Spleen (tissue), 7 donors: Measurements from ENCODE around the gene TOMM20.
"Not testable (repeated sequence)": the region's sequence is repeated elsewhere in the genome, so short reads cannot be mapped to it uniquely, and the experiment has no call there.

ENCODE experiments used
- CTCF ChIP-seq, 11 experiments: fragments of 200-600 bp in 7 of 11; fragments of 450-650 bp in 4 of 11; sonication (generic) in 4 of 11; IDR thresholded peaks in 8 of 11; conservative IDR thresholded peaks in 3 of 11; 1 replicate in 7 of 11; 2 replicates in 4 of 11; pipeline versions ENCODE4 v1.4.0 to v1.8.0; 2016 to 2021; ENCODE audit warnings: antibody characterized with exemption in 11 of 11, inconsistent platforms in 4 of 11, mild to moderate bottlenecking in 1 of 11
- POLR2A ChIP-seq, 3 donors: fragments of 450-650 bp; IDR thresholded peaks; one replicate each; pipeline ENCODE4 v1.5.1; 2017; ENCODE audit warnings: antibody characterized with exemption in 3 of 3, mild to moderate bottlenecking in 1 of 3
- POLR2AphosphoS5 ChIP-seq, 3 donors: sonication (generic); formaldehyde crosslinking; IDR thresholded peaks; one replicate each; pipeline ENCODE4 v1.5.1; 2017; ENCODE audit warnings: antibody characterized with exemption in 3 of 3
- donor health status: DM: no; HTN: no; CAD: no; lungs with moderate emphysema.
- donor health status: DM: no; HTN: no; CAD: no.
- donor health status: DM: no; HTN: no; CAD: no.

DNA sequence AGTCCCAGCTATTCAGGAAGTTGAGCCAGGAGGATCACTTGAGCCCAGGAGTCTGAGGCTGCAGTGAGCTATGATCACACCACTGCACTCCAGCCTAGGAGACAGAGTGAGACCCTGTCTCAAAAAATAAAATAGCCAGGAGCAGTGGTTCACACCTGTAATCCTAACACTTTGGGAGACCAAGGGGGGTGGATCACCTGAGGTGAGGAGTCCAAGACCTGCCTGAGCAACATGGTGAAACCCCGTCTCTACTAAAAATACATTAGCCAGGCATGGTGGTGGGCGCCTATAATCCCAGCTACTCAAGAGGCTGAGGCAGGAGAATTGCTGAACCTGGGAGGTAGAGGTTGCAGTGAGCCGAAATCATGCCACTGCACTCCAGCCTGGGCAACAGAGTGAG lies 56.1 kb downstream of the TOMM20 start:
- not testable (repeated sequence) for TF ChIP-seq POLR2A (IDR thresholded peaks at IDR 0.05); CTCF (IDR thresholded peaks at IDR 0.05 in 8 of 11, conservative IDR thresholded peaks at IDR 0.05 in 3 of 11); POLR2AphosphoS5 (IDR thresholded peaks at IDR 0.05)
